Suprapubic skin (tissue), 4 donors: ENCODE measurements around the gene SENP6. TPM values are rescaled to one million over a fixed set of nuclear protein-coding genes. Genes with fewer than 3 reads are reported as not detected.

Source experiments
- DNase-seq, 2 donors: peaks; one replicate each; pipeline ENCODE4 v3.0.0-alpha.2; 2019; ENCODE audit warnings: low spot score in 2 of 2
- H3K27ac ChIP-seq: fragments of 200-600 bp; sonication (generic); one replicate; pipeline ENCODE4 v1.5.1; 2019
- H3K27me3 ChIP-seq: fragments of 200-600 bp; sonication (generic); one replicate; pipeline ENCODE4 v1.5.1; 2019
- H3K36me3 ChIP-seq: fragments of 200-600 bp; sonication (generic); one replicate; pipeline ENCODE4 v1.5.1; 2019
- H3K4me1 ChIP-seq: fragments of 200-600 bp; sonication (generic); one replicate; pipeline ENCODE4 v1.5.1; 2019
- H3K4me3 ChIP-seq: fragments of 200-600 bp; sonication (generic); one replicate; pipeline ENCODE4 v1.5.1; 2019; ENCODE audit warnings: mild to moderate bottlenecking
- H3K9me3 ChIP-seq: fragments of 200-600 bp; sonication (generic); one replicate; pipeline ENCODE4 v1.5.1; 2019
- CTCF ChIP-seq, 2 donors: fragments of 200-600 bp in 1 of 2; fragments of 450-650 bp in 1 of 2; sonication (generic) in 1 of 2; IDR thresholded peaks; one replicate each; pipeline ENCODE4 v1.5.1; 2016 to 2019; ENCODE audit warnings: antibody characterized with exemption in 2 of 2, mild to moderate bottlenecking in 1 of 2, moderate library complexity in 1 of 2
- EP300 ChIP-seq: sonication (generic); formaldehyde crosslinking; IDR thresholded peaks from one replicate; pipeline ENCODE4 v1.6.1; 2017; ENCODE audit warnings: antibody characterized with exemption
- POLR2A ChIP-seq, 2 donors: fragments of 450-650 bp; IDR thresholded peaks; one replicate each; pipeline ENCODE4 v1.6.1; 2017; ENCODE audit warnings: antibody characterized with exemption in 2 of 2, mild to moderate bottlenecking in 2 of 2, moderate library complexity in 2 of 2
- POLR2AphosphoS5 ChIP-seq, 3 donors: sonication (generic); formaldehyde crosslinking; IDR thresholded peaks; one replicate each; pipeline ENCODE4 v1.6.1; 2017; ENCODE audit warnings: antibody characterized with exemption in 3 of 3
- WGBS: methylation state at CpG from one replicate; pipeline ENCODE4 v1.1.5; 2018; 5-methylcytosine and 5-hydroxymethylcytosine counted together
- total RNA-seq, 4 donors: library from RNA; depleted of rRNA; stranded (reverse); fragments of >200 nt; gene quantifications; one replicate each; pipeline ENCODE4 v1.1.0, GENCODE V29; 2016

Gene SENP6
- total RNA-seq, 4 donors from 2014 or later = 65.1 to 176 (median 83.2) TPM

- H3K27me3 ChIP-seq = no peaks in the 10 kb centered on the region
- no peak for DNase-seq
- no peak overlapping the region for H3K4me3 ChIP-seq
- H3K4me1 ChIP-seq = no peaks in the 10 kb centered on the region
- 93% methylated on average over 1 of the region's 1 CpG for WGBS
- peaks cover 35% of the 10 kb centered on the region for H3K36me3 ChIP-seq
- no peak overlapping the region for H3K27ac ChIP-seq
- no peak for TF ChIP-seq POLR2AphosphoS5 (IDR thresholded peaks at IDR 0.05)
- no peak for TF ChIP-seq POLR2A (IDR thresholded peaks at IDR 0.05)
- TF ChIP-seq EP300 = no peak
- no peak for TF ChIP-seq CTCF (IDR thresholded peaks at IDR 0.05)
- H3K9me3 ChIP-seq = no peaks in the 10 kb centered on the region
These were observed 31.4 kb downstream of the SENP6 start for GRCh38 chr6:75633045-75633444.

GRCh38 chr6:75642311-75642710 lies 40.6 kb downstream of the SENP6 start:
- no peaks in the 10 kb centered on the region for H3K9me3 ChIP-seq
- TF ChIP-seq EP300 (no peak), POLR2A (IDR thresholded peaks at IDR 0.05) (no peak)
- H3K27me3 ChIP-seq = no peaks in the 10 kb centered on the region
- no peaks in the 10 kb centered on the region for H3K4me1 ChIP-seq
- no peak overlapping the region for H3K4me3 ChIP-seq
- H3K36me3 ChIP-seq = peaks cover 24% of the 10 kb centered on the region
- H3K27ac ChIP-seq = no peak overlapping the region
- 96% methylated on average over 5 of the region's 5 CpGs for WGBS
- no peak for DNase-seq

GRCh38 chr6:75643173-75643572 lies 41.5 kb downstream of the SENP6 start:
- TF ChIP-seq POLR2A (IDR thresholded peaks at IDR 0.05) = no peak
- no peak for TF ChIP-seq CTCF (IDR thresholded peaks at IDR 0.05)
- no peak for TF ChIP-seq EP300
- TF ChIP-seq POLR2AphosphoS5 (IDR thresholded peaks at IDR 0.05) = no peak
- no peaks in the 10 kb centered on the region for H3K9me3 ChIP-seq
- H3K4me1 ChIP-seq = no peaks in the 10 kb centered on the region
- peaks cover 24% of the 10 kb centered on the region for H3K36me3 ChIP-seq
- WGBS = 97% methylated on average over 1 of the region's 1 CpG
- H3K27me3 ChIP-seq = no peaks in the 10 kb centered on the region
- H3K27ac ChIP-seq = no peak overlapping the region
- H3K4me3 ChIP-seq = no peak overlapping the region
- no peak for DNase-seq

GRCh38 chr6:75656479-75656878 lies 54.8 kb downstream of the SENP6 start:
- Histone ChIP-seq H3K4me3 (no peak overlapping the region), H3K9me3 (no peaks in the 10 kb centered on the region), H3K4me1 (no peaks in the 10 kb centered on the region), H3K36me3 (peaks cover 52% of the 10 kb centered on the region), H3K27me3 (no peaks in the 10 kb centered on the region), H3K27ac (no peak overlapping the region)
- no peak for DNase-seq
- no peak for TF ChIP-seq POLR2AphosphoS5 (IDR thresholded peaks at IDR 0.05)
- no peak for TF ChIP-seq POLR2A (IDR thresholded peaks at IDR 0.05)
- no peak for TF ChIP-seq EP300
- no peak for TF ChIP-seq CTCF (IDR thresholded peaks at IDR 0.05)

GRCh38 chr6:75657327-75657726 lies 55.6 kb downstream of the SENP6 start:
- 74% methylated on average over 3 of the region's 3 CpGs for WGBS
- no peak overlapping the region for H3K27ac ChIP-seq
- H3K36me3 ChIP-seq = peaks cover 52% of the 10 kb centered on the region
- H3K27me3 ChIP-seq = no peaks in the 10 kb centered on the region
- no peak for TF ChIP-seq POLR2AphosphoS5 (IDR thresholded peaks at IDR 0.05)
- no peak for TF ChIP-seq EP300
- no peak overlapping the region for H3K4me3 ChIP-seq
- DNase-seq = no peak
- no peaks in the 10 kb centered on the region for H3K9me3 ChIP-seq
- H3K4me1 ChIP-seq = no peaks in the 10 kb centered on the region

GRCh38 chr6:75666592-75666991 lies 64.9 kb downstream of the SENP6 start:
- no peak for DNase-seq
- H3K27me3 ChIP-seq = no peaks in the 10 kb centered on the region
- no peak overlapping the region for H3K4me3 ChIP-seq
- WGBS = 97% methylated on average over 4 of the region's 4 CpGs
- no peaks in the 10 kb centered on the region for H3K4me1 ChIP-seq
- no peaks in the 10 kb centered on the region for H3K9me3 ChIP-seq
- TF ChIP-seq EP300 = no peak
- TF ChIP-seq CTCF (IDR thresholded peaks at IDR 0.05) = no peak
- no peak for TF ChIP-seq POLR2AphosphoS5 (IDR thresholded peaks at IDR 0.05)
- no peak overlapping the region for H3K27ac ChIP-seq
- H3K36me3 ChIP-seq = peaks cover 73% of the 10 kb centered on the region
